ENCODE data around the gene TMEM59.

DNA sequence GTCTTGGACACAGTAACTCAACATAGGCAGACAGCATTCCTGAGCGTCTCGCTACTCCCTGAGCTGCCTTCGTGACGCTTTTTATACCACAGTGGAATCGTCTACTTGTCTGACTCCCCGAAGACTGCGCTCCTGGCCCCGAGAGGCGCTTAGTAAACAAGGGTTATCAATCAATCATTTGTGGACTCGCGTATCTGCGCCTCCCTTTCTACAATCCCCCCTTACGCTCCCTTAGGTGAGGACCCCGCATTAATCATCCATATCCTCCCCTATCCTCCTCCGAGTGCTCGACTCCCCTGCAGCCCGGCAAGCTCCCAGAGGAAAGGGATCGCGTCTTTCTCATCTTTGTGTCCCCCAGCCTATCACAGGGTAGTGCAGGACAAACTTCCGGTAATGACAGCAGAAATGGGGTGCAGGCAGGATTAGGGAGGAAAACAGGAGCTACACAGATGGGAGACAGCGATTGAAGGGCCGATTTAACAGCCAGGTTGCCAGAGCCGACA lies 522 bp downstream of the TMEM59 start:
- TF ChIP-seq, protein P1, sequence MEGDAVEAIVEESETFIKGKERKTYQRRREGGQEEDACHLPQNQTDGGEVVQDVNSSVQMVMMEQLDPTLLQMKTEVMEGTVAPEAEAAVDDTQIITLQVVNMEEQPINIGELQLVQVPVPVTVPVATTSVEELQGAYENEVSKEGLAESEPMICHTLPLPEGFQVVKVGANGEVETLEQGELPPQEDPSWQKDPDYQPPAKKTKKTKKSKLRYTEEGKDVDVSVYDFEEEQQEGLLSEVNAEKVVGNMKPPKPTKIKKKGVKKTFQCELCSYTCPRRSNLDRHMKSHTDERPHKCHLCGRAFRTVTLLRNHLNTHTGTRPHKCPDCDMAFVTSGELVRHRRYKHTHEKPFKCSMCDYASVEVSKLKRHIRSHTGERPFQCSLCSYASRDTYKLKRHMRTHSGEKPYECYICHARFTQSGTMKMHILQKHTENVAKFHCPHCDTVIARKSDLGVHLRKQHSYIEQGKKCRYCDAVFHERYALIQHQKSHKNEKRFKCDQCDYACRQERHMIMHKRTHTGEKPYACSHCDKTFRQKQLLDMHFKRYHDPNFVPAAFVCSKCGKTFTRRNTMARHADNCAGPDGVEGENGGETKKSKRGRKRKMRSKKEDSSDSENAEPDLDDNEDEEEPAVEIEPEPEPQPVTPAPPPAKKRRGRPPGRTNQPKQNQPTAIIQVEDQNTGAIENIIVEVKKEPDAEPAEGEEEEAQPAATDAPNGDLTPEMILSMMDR (IDR thresholded peaks at IDR 0.05), result no peak
- TF ChIP-seq POLR2A (IDR thresholded peaks at IDR 0.05), result no peak

Data from esophagus squamous epithelium (tissue), 4 donors.